Measurements from ENCODE around the gene EIF4EBP3. TPM values are rescaled to one million over a fixed set of nuclear protein-coding genes. Genes with fewer than 3 reads are reported as not detected.

The EIF4EBP3 gene
- total RNA-seq, 1 donor from 2014 or later = 38.1 TPM

DNA sequence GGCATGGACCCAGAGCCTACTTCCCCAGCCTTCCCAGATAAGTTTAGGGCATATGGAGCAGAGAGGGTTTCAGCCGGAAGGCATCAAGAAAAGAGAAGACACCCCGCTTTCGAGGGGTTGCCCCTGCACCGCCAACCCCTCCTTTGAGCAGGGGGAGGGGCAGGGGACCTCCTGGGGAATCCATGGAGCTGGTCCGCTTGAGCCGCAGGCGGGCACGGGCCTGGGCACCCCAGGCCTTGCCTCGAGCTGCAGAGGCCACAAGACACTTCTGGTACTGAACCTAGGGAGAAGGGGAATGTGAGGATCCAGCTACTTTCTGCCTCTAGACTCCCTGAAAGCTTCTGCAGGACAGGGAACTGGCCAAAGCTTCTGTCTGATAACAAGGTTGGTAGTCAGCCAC lies 11.1 kb downstream of the EIF4EBP3 start:
- TF ChIP-seq POLR2AphosphoS5 (IDR thresholded peaks at IDR 0.05; ENCODE audit: insufficient read depth in 1 of 2, low read depth in 1 of 2) = no peak
- TF ChIP-seq, protein P1, sequence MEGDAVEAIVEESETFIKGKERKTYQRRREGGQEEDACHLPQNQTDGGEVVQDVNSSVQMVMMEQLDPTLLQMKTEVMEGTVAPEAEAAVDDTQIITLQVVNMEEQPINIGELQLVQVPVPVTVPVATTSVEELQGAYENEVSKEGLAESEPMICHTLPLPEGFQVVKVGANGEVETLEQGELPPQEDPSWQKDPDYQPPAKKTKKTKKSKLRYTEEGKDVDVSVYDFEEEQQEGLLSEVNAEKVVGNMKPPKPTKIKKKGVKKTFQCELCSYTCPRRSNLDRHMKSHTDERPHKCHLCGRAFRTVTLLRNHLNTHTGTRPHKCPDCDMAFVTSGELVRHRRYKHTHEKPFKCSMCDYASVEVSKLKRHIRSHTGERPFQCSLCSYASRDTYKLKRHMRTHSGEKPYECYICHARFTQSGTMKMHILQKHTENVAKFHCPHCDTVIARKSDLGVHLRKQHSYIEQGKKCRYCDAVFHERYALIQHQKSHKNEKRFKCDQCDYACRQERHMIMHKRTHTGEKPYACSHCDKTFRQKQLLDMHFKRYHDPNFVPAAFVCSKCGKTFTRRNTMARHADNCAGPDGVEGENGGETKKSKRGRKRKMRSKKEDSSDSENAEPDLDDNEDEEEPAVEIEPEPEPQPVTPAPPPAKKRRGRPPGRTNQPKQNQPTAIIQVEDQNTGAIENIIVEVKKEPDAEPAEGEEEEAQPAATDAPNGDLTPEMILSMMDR (IDR thresholded peaks at IDR 0.05) = no peak
- TF ChIP-seq POLR2A (IDR thresholded peaks at IDR 0.05) = no peak
- Histone ChIP-seq H3K27ac (no peak overlapping the region), H3K4me1 (peaks cover 47% of the 10 kb centered on the region), H3K4me3 (no peak overlapping the region), H3K36me3 (peaks cover 0 to 12% of the 10 kb centered on the region in 2 donors), H3K9me3 (no peaks in the 10 kb centered on the region), H3K27me3 (no peaks in the 10 kb centered on the region)
- intact Hi-C loops (cut with DNase I) = no loop called here
- DNase-seq (ENCODE audit: extremely low spot score in 2 of 2) = no peak

- TF ChIP-seq POLR2A (IDR thresholded peaks at IDR 0.05) (no peak), POLR2AphosphoS5 (IDR thresholded peaks at IDR 0.05; ENCODE audit: insufficient read depth in 1 of 2, low read depth in 1 of 2) (no peak)
- TF ChIP-seq, protein P1 (IDR thresholded peaks at IDR 0.05) = no peak
- no peak for DNase-seq (ENCODE audit: extremely low spot score in 2 of 2)
- H3K9me3 ChIP-seq = no peaks in the 10 kb centered on the region
- H3K4me3 ChIP-seq = no peak overlapping the region
- intact Hi-C loops (cut with DNase I) = loop anchor here (10.0 kb wide), 1 partner anchor 75 kb away; the partner anchor contains the start of genes CD14 and TMCO6
- peaks cover 0 to 12% of the 10 kb centered on the region in 2 donors for H3K36me3 ChIP-seq
- H3K4me1 ChIP-seq = peaks cover 45% of the 10 kb centered on the region
- no peak overlapping the region for H3K27ac ChIP-seq
- H3K27me3 ChIP-seq = no peaks in the 10 kb centered on the region
Observed at GRCh38 chr5:140560227-140560626, 12.8 kb downstream of the EIF4EBP3 start.

DNA sequence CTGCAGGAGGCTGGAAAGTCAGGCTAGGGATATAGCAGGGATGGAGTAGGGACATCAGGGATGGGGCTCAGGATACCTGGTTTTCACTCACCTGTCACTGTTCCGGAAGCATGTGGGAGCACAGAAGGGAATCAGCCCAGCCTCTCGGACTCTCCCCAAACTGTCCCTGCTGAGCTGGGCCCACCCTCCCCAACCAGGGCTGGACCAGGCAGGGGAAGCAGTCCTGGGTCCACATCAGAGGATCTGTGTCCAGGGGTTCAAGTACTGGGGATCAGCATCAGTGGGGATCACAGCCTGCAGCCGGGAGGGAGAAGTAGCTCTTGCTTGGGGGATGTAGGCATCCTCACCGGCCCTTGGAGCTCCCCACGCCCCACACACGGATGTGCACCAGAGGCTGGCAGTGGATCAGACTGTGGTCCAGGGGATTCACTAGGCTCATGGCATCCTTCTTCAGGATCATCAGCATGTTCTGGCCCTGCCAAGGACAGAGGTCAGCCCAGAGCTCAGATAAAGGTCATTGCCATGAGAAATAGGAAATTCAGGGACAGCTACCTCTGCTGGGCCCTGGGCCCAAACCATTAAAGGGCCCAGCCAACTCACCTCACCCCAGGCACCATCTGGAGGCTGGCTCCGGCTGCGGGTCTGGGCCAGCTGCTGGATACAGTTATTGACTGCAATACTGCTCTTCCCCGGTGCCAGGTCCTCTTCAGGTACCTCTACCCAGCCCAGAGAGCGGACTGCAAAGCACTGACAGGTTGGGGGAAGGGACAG lies 14.5 kb downstream of the EIF4EBP3 start:
- no peaks in the 10 kb centered on the region for H3K9me3 ChIP-seq
- H3K4me3 ChIP-seq = no peak overlapping the region
- peaks cover 48% of the 10 kb centered on the region for H3K4me1 ChIP-seq
- peaks cover 0 to 17% of the 10 kb centered on the region in 2 donors for H3K36me3 ChIP-seq
- DNase-seq (ENCODE audit: extremely low spot score in 2 of 2) = no peak
- no peak for TF ChIP-seq POLR2A (IDR thresholded peaks at IDR 0.05)
- TF ChIP-seq, protein P1 (IDR thresholded peaks at IDR 0.05) = no peak
- H3K27me3 ChIP-seq = no peaks in the 10 kb centered on the region
- intact Hi-C loops (cut with DNase I) = loop anchor here (10.0 kb wide), 1 partner anchor 73 kb away; the partner anchor contains the start of genes CD14 and TMCO6
- no peak overlapping the region for H3K27ac ChIP-seq

DNA sequence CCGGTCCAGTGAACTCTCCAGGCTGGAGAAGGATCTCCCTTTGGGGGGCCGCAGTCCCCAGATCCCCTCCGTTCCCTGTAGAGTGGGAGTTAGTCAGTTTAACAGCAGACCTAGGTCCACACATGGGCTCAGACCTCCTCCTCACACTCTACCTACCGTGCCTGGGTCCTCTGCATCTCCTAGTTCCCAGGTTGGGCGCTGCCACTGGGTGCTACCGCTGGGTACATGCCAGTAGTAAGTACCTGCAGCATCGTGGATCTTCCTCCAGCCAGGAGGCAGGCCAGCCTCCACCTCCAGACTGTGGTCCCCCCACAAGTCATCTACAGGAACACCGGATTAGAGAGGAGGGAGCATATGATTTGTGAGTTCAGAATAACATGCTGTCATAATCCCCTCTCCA lies 16.1 kb downstream of the EIF4EBP3 start:
- Histone ChIP-seq H3K27ac (peak overlapping the region; percentile 94), H3K36me3 (peaks cover 0 to 26% of the 10 kb centered on the region in 2 donors), H3K4me3 (peak overlapping the region; percentile 82 to 89), H3K9me3 (no peaks in the 10 kb centered on the region), H3K4me1 (peaks cover 53% of the 10 kb centered on the region), H3K27me3 (no peaks in the 10 kb centered on the region)
- intact Hi-C loops (cut with DNase I) = loop anchor here (10.0 kb wide), 1 partner anchor 71 kb away; the partner anchor contains the start of genes CD14 and TMCO6
- DNase-seq (ENCODE audit: extremely low spot score in 2 of 2) = no peak
- TF ChIP-seq POLR2A (IDR thresholded peaks at IDR 0.05) = no peak
- TF ChIP-seq, protein P1 (IDR thresholded peaks at IDR 0.05) = no peak

Measured in vagina (tissue), 2 donors.